SK-N-SH (cell line): ENCODE results near the gene WWTR1. TPM values are rescaled to one million over a fixed set of nuclear protein-coding genes. Genes with fewer than 3 reads are reported as not detected.

Experiments used
- CTCF ChIA-PET: fragments of 300-600, 350-600 bp; formaldehyde crosslinking; extraction: SDS; loops from one replicate; lab custom pipeline; 2021; lab: Yijun Ruan, JAX
- POLR2A ChIA-PET: fragments of 350-600 bp; sonication (Branson Sonifier 250); formaldehyde crosslinking; extraction: SDS; loops from one replicate; lab custom pipeline; 2020; ENCODE audit warnings: antibody characterized with exemption, inconsistent platforms; lab: Yijun Ruan, JAX
- DNase-seq: peaks from one replicate; pipeline ENCODE4 v3.0.0; 2012
- H2AFZ ChIP-seq: fragments of 200-600 bp; sonication (generic); 2 replicates; pipeline ENCODE4 v1.8.1; 2016; ENCODE audit warnings: antibody characterized with exemption, mild to moderate bottlenecking, low read depth
- H3F3A ChIP-seq: fragments of 200-600 bp; sonication (generic); replicated peaks from 2 replicates; pipeline ENCODE3; 2016; ENCODE audit warnings: antibody characterized with exemption, mild to moderate bottlenecking; ENCODE audit not compliant: insufficient read depth
- H3K27ac ChIP-seq, 2 experiments: fragments of 200-500 bp in 1 of 2; fragments of 200-600 bp in 1 of 2; sonication (Bioruptor generic) in 1 of 2; sonication (generic), shearing (Covaris generic) in 1 of 2; 2 replicates each; pipeline versions ENCODE4 v1.5.1 to v1.6.1; 2014 to 2016; ENCODE audit warnings: low read depth in 2 of 2, inconsistent platforms in 1 of 2, low read length in 1 of 2, mild to moderate bottlenecking in 1 of 2, mixed read lengths in 1 of 2
- H3K27me3 ChIP-seq: fragments of 200-600 bp; sonication (generic), shearing (Covaris generic); 2 replicates; pipeline ENCODE4 v1.6.1; 2016; ENCODE audit warnings: mixed run types; ENCODE audit not compliant: insufficient read depth
- H3K36me3 ChIP-seq, 2 experiments: fragments of 200-500 bp in 1 of 2; fragments of 200-600 bp in 1 of 2; sonication (Bioruptor generic) in 1 of 2; sonication (generic) in 1 of 2; replicated peaks in 1 of 2; 2 replicates each; pipeline versions ENCODE3 to v1.5.1; 2014 to 2016; ENCODE audit warnings: low read length in 1 of 2, mild to moderate bottlenecking in 1 of 2; ENCODE audit not compliant: insufficient read depth in 2 of 2, control insufficient read depth in 1 of 2
- H3K4me1 ChIP-seq, 2 experiments: fragments of 200-500 bp in 1 of 2; fragments of 200-600 bp in 1 of 2; sonication (Bioruptor generic) in 1 of 2; sonication (generic), shearing (Covaris generic) in 1 of 2; 2 replicates each; pipeline versions ENCODE4 v1.5.1 to v1.6.1; 2014 to 2016; ENCODE audit warnings: low read depth in 1 of 2, low read length in 1 of 2, mixed run types in 1 of 2; ENCODE audit not compliant: insufficient read depth in 2 of 2, control insufficient read depth in 1 of 2
- H3K4me2 ChIP-seq: fragments of 200-600 bp; sonication (generic), shearing (Covaris generic); 2 replicates; pipeline ENCODE4 v1.6.1; 2017; ENCODE audit warnings: mixed run types
- H3K4me3 ChIP-seq, 2 experiments: fragments of 200-500 bp in 1 of 2; fragments of 200-600 bp in 1 of 2; sonication (Bioruptor generic) in 1 of 2; sonication (generic), shearing (Covaris generic) in 1 of 2; 2 replicates each; pipeline versions ENCODE4 v1.5.1 to v1.8.1; 2014 to 2016; ENCODE audit warnings: low read depth in 2 of 2, inconsistent platforms in 1 of 2, low read length in 1 of 2, mild to moderate bottlenecking in 1 of 2, mixed read lengths in 1 of 2, moderate library complexity in 1 of 2
- H3K79me2 ChIP-seq: fragments of 200-600 bp; sonication (generic); 2 replicates; pipeline ENCODE4 v1.8.1; 2017; ENCODE audit warnings: mild to moderate bottlenecking; ENCODE audit not compliant: insufficient read depth
- H3K9ac ChIP-seq: fragments of 200-600 bp; sonication (generic); 2 replicates; pipeline ENCODE4 v1.6.1; 2017; ENCODE audit warnings: mixed run types
- H3K9me2 ChIP-seq: fragments of 200-600 bp; sonication (generic); 2 replicates; pipeline ENCODE4 v1.6.1; 2017; ENCODE audit warnings: mixed run types
- H3K9me3 ChIP-seq: fragments of 200-600 bp; sonication (generic); 2 replicates; pipeline ENCODE4 v1.6.1; 2017; ENCODE audit warnings: mixed run types, mild to moderate bottlenecking, moderate library complexity
- H4K20me1 ChIP-seq: fragments of 200-600 bp; sonication (generic); 2 replicates; pipeline ENCODE4 v1.6.1; 2017; ENCODE audit warnings: mild to moderate bottlenecking, mixed run types; ENCODE audit not compliant: insufficient read depth
- ELF1 ChIP-seq: IDR thresholded peaks from 2 replicates; pipeline ENCODE4 v1.4.0; 2012
- FOXJ3 ChIP-seq: sonication (generic); formaldehyde crosslinking; IDR thresholded peaks from 2 replicates; pipeline ENCODE4 v1.5.1; 2020; ENCODE audit warnings: mild to moderate bottlenecking, missing genetic modification reagents
- GABPA ChIP-seq: IDR thresholded peaks from 2 replicates; pipeline ENCODE4 v1.4.0; 2012; ENCODE audit warnings: low read depth, mild to moderate bottlenecking
- GATA2 ChIP-seq: sonication (generic); formaldehyde crosslinking; IDR thresholded peaks from 2 replicates; pipeline ENCODE4 v1.5.0; 2020; ENCODE audit warnings: mild to moderate bottlenecking, missing genetic modification reagents
- MXI1 ChIP-seq: IDR thresholded peaks from 2 replicates; pipeline ENCODE4 v1.6.1; 2012; ENCODE audit warnings: mild to moderate bottlenecking, low read depth, low read length, improper control_type of control experiment
- NFIC ChIP-seq: IDR thresholded peaks from 2 replicates; pipeline ENCODE4 v1.4.0; 2012; ENCODE audit warnings: borderline replicate concordance
- NRF1 ChIP-seq: IDR thresholded peaks from 2 replicates; pipeline ENCODE4 v1.6.1; 2012; ENCODE audit warnings: low read depth, mild to moderate bottlenecking, low read length
- POLR2AphosphoS5 ChIP-seq: IDR thresholded peaks from 2 replicates; pipeline ENCODE4 v1.6.1; 2012; ENCODE audit warnings: low read depth, low read length
- RXRA ChIP-seq: IDR thresholded peaks from 2 replicates; pipeline ENCODE4 v1.4.0; 2012; ENCODE audit warnings: low read depth, mild to moderate bottlenecking, borderline replicate concordance
- SIN3A ChIP-seq: IDR thresholded peaks from 2 replicates; pipeline ENCODE4 v1.6.1; 2012; ENCODE audit warnings: low read depth, mild to moderate bottlenecking, low read length, moderate library complexity, borderline replicate concordance
- TAF1 ChIP-seq: IDR thresholded peaks from 2 replicates; pipeline ENCODE4 v1.6.1; 2012; ENCODE audit warnings: low read depth, mild to moderate bottlenecking, low read length, moderate library complexity, borderline replicate concordance
- USF1 ChIP-seq: IDR thresholded peaks from 2 replicates; pipeline ENCODE4 v1.4.0; 2012; ENCODE audit warnings: low read depth, borderline replicate concordance
- YY1 ChIP-seq: IDR thresholded peaks from 2 replicates; pipeline ENCODE4 v1.4.0; 2012; ENCODE audit warnings: low read depth, mild to moderate bottlenecking
- ZBTB33 ChIP-seq: IDR thresholded peaks from 2 replicates; pipeline ENCODE4 v1.4.0; 2012; ENCODE audit warnings: low read depth, borderline replicate concordance
- WGBS: methylation state at CpG from one replicate; pipeline ENCODE4 v1.1.6; 2017; ENCODE audit warnings: low lambda C conversion rate; 5-methylcytosine and 5-hydroxymethylcytosine counted together
- polyA plus RNA-seq, 3 experiments: library from polyadenylated mRNA; depleted of rRNA; stranded (reverse); fragments of >200 nt; gene quantifications; 2 replicates each; pipeline ENCODE4 v1.2.3, GENCODE V29; 2012
- TF ChIP-seq, protein P1 (sequence below): fragments of 150-350 bp; IDR thresholded peaks from 2 replicates; pipeline ENCODE4 v1.6.1; 2016; ENCODE audit warnings: mild to moderate bottlenecking, low read depth, low read length
- TF ChIP-seq, protein P2 (sequence below): IDR thresholded peaks from 2 replicates; pipeline ENCODE4; 2012
- TF ChIP-seq, protein P3 (sequence below): IDR thresholded peaks from 2 replicates; pipeline ENCODE4 v1.6.1; 2012; ENCODE audit warnings: mild to moderate bottlenecking, low read depth, low read length, moderate library complexity

Gene WWTR1
- polyA plus RNA-seq, 1 of the 3 experiments (the other 2 are of a cell fraction): 60.6 TPM

DNA sequence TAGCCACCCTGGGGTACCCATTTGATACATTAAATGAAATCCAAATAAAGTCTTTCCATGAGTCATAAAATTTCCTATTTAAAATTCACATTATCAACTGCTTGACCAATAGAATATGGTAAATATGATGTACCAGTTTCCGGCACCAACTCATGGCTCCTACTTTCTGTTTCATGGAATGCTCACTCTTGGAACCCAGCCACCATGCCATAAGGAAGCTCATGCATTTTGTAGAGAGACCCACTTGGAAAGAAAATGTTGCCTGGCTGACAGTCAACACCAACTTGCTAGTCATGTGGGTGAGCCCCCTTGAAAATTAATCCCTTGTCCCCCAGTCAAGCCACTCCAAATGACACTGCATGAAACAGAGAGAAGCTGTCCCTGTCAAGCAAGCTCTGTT, 57.2 kb downstream of the WWTR1 start:
- H3K4me3 ChIP-seq: no peak overlapping the region
- H3K9ac ChIP-seq: no peak overlapping the region
- no peaks in the 10 kb centered on the region for H3K27me3 ChIP-seq
- peaks cover 86% of the 10 kb centered on the region for H3K79me2 ChIP-seq
- H3K9me2 ChIP-seq: no peaks in the 10 kb centered on the region
- no peak overlapping the region for H2AFZ ChIP-seq
- H3K27ac ChIP-seq: peak overlapping the region in 1 of 2 experiments; percentile 67; a peak in 2 of 4 replicates
- H3K4me2 ChIP-seq: no peak overlapping the region; the same call in 1 of the 2 replicates
- no peaks in the 10 kb centered on the region for H4K20me1 ChIP-seq
- no peak for TF ChIP-seq YY1
- TF ChIP-seq NFIC: peak; percentile 20; the same call in 1 of the 2 replicates
- peaks cover 50% of the 10 kb centered on the region for H3F3A ChIP-seq
- ChIA-PET POLR2A (no interaction called here), CTCF (no interaction called here)
- H3K4me1 ChIP-seq: peaks cover 11 to 58% of the 10 kb centered on the region in 2 experiments; a peak in 3 of 4 replicates
- no peaks in the 10 kb centered on the region for H3K9me3 ChIP-seq
- H3K36me3 ChIP-seq: peaks cover 0 to 11% of the 10 kb centered on the region in 2 experiments
- WGBS: 91% methylated on average over 1 of the region's 1 CpG
- DNase-seq: no peak

GRCh38 chr3:149599236-149599635, 58.6 kb downstream of the WWTR1 start:
- TF ChIP-seq ZBTB33 (no peak), GABPA (no peak), MXI1 (no peak), POLR2AphosphoS5 (no peak), FOXJ3 (CRISPR knock-in tag) (no peak), RXRA (no peak), GATA2 (CRISPR knock-in tag) (no peak), TAF1 (no peak), ELF1 (no peak), NRF1 (no peak), SIN3A (no peak), YY1 (no peak), USF1 (no peak)
- TF ChIP-seq, protein P1, sequence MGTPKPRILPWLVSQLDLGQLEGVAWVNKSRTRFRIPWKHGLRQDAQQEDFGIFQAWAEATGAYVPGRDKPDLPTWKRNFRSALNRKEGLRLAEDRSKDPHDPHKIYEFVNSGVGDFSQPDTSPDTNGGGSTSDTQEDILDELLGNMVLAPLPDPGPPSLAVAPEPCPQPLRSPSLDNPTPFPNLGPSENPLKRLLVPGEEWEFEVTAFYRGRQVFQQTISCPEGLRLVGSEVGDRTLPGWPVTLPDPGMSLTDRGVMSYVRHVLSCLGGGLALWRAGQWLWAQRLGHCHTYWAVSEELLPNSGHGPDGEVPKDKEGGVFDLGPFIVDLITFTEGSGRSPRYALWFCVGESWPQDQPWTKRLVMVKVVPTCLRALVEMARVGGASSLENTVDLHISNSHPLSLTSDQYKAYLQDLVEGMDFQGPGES: no peak
- TF ChIP-seq, protein P2, sequence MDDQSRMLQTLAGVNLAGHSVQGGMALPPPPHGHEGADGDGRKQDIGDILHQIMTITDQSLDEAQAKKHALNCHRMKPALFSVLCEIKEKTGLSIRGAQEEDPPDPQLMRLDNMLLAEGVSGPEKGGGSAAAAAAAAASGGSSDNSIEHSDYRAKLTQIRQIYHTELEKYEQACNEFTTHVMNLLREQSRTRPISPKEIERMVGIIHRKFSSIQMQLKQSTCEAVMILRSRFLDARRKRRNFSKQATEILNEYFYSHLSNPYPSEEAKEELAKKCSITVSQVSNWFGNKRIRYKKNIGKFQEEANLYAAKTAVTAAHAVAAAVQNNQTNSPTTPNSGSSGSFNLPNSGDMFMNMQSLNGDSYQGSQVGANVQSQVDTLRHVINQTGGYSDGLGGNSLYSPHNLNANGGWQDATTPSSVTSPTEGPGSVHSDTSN: no peak
- TF ChIP-seq, protein P3, sequence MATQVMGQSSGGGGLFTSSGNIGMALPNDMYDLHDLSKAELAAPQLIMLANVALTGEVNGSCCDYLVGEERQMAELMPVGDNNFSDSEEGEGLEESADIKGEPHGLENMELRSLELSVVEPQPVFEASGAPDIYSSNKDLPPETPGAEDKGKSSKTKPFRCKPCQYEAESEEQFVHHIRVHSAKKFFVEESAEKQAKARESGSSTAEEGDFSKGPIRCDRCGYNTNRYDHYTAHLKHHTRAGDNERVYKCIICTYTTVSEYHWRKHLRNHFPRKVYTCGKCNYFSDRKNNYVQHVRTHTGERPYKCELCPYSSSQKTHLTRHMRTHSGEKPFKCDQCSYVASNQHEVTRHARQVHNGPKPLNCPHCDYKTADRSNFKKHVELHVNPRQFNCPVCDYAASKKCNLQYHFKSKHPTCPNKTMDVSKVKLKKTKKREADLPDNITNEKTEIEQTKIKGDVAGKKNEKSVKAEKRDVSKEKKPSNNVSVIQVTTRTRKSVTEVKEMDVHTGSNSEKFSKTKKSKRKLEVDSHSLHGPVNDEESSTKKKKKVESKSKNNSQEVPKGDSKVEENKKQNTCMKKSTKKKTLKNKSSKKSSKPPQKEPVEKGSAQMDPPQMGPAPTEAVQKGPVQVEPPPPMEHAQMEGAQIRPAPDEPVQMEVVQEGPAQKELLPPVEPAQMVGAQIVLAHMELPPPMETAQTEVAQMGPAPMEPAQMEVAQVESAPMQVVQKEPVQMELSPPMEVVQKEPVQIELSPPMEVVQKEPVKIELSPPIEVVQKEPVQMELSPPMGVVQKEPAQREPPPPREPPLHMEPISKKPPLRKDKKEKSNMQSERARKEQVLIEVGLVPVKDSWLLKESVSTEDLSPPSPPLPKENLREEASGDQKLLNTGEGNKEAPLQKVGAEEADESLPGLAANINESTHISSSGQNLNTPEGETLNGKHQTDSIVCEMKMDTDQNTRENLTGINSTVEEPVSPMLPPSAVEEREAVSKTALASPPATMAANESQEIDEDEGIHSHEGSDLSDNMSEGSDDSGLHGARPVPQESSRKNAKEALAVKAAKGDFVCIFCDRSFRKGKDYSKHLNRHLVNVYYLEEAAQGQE: no peak
- Histone ChIP-seq H3K79me2 (peaks cover 85% of the 10 kb centered on the region), H3K4me2 (no peak overlapping the region), H3K36me3 (peaks cover 0 to 11% of the 10 kb centered on the region in 2 experiments), H3K4me1 (peaks cover 7 to 47% of the 10 kb centered on the region in 2 experiments; a peak in 3 of 4 replicates), H3K9ac (no peak overlapping the region), H3F3A (peaks cover 51% of the 10 kb centered on the region), H3K27me3 (no peaks in the 10 kb centered on the region), H4K20me1 (no peaks in the 10 kb centered on the region), H3K9me2 (no peaks in the 10 kb centered on the region), H3K4me3 (no peak overlapping the region), H2AFZ (no peak overlapping the region), H3K27ac (peak overlapping the region in 1 of 2 experiments; percentile 67; a peak in 2 of 4 replicates), H3K9me3 (no peaks in the 10 kb centered on the region)
- ChIA-PET POLR2A (no interaction called here), CTCF (interaction anchor here (1.2 kb wide), 1 partner anchor 14 kb away, joined by 3 read pairs; no protein-coding TSS in a partner anchor)
- no peak for DNase-seq
- 100% methylated on average over 2 of the region's 2 CpGs for WGBS
